ENCODE data around the gene ZNF662.

ZNF662 gene

DNA sequence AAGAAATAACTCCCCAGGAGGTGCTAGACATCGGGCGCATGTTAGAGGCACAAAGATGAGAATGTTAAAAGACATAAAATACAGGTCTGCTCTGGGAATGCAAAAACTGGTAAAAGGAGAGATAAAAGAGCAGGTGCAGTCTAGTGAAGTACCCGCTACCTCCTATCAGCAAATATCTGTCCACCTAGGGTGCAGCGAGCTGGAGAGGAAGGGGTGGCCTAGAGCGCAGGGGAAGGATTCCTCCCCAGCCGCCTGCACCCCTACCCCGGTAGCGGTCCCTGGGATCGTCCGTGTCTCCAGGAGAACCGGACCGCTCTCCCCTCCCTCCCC lies 237 bp upstream of the ZNF662 start:
- TF ChIP-seq SPI1 (IDR thresholded peaks at IDR 0.05; ENCODE audit: borderline replicate concordance, low read depth) (no peak), CTCF (IDR thresholded peaks at IDR 0.05; ENCODE audit: insufficient read depth, low read length) (no peak), GABPA (IDR thresholded peaks at IDR 0.05; ENCODE audit: low read depth) (no peak), POLR2AphosphoS5 (IDR thresholded peaks at IDR 0.05; ENCODE audit: low read depth) (no peak)
- TF ChIP-seq, protein P1, sequence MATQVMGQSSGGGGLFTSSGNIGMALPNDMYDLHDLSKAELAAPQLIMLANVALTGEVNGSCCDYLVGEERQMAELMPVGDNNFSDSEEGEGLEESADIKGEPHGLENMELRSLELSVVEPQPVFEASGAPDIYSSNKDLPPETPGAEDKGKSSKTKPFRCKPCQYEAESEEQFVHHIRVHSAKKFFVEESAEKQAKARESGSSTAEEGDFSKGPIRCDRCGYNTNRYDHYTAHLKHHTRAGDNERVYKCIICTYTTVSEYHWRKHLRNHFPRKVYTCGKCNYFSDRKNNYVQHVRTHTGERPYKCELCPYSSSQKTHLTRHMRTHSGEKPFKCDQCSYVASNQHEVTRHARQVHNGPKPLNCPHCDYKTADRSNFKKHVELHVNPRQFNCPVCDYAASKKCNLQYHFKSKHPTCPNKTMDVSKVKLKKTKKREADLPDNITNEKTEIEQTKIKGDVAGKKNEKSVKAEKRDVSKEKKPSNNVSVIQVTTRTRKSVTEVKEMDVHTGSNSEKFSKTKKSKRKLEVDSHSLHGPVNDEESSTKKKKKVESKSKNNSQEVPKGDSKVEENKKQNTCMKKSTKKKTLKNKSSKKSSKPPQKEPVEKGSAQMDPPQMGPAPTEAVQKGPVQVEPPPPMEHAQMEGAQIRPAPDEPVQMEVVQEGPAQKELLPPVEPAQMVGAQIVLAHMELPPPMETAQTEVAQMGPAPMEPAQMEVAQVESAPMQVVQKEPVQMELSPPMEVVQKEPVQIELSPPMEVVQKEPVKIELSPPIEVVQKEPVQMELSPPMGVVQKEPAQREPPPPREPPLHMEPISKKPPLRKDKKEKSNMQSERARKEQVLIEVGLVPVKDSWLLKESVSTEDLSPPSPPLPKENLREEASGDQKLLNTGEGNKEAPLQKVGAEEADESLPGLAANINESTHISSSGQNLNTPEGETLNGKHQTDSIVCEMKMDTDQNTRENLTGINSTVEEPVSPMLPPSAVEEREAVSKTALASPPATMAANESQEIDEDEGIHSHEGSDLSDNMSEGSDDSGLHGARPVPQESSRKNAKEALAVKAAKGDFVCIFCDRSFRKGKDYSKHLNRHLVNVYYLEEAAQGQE (IDR thresholded peaks at IDR 0.05; ENCODE audit: insufficient replicate concordance, low read depth) = no peak
- peaks cover 31% of the 10 kb centered on the region for H3K27me3 ChIP-seq (ENCODE audit: insufficient read depth, poor library complexity, severe bottlenecking)
- H3K4me3 ChIP-seq (replicated peaks; ENCODE audit: insufficient read depth, low read length) = no peak overlapping the region
- no peak overlapping the region for H3K27ac ChIP-seq (replicated peaks)
- no peak for DNase-seq (ENCODE audit: low read depth in 1 of 2, low spot score in 1 of 2)

DNA sequence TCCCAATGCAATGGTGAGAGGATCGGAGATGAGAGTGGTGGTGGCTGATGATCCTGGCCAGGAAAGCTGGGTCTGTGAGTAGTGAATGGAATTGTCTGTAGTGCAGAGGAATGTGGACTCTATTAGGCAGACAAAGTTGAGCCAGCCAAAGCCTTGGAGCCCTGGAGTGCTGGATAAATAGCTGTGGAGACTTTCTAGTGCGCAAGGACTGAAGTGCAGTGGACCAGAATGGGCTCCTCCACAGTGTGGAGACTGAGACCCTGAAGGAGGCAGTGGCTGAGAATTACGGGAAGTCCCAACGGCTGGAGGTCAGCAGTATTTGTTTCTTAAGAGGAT lies 874 bp downstream of the ZNF662 start:
- no peak for DNase-seq (ENCODE audit: low read depth in 1 of 2, low spot score in 1 of 2)
- peaks cover 31% of the 10 kb centered on the region for H3K27me3 ChIP-seq (ENCODE audit: insufficient read depth, poor library complexity, severe bottlenecking)
- no peak overlapping the region for H3K27ac ChIP-seq (replicated peaks)
- TF ChIP-seq, protein P1 (IDR thresholded peaks at IDR 0.05; ENCODE audit: insufficient replicate concordance, low read depth) = no peak
- TF ChIP-seq SPI1 (IDR thresholded peaks at IDR 0.05; ENCODE audit: borderline replicate concordance, low read depth) (no peak), POLR2AphosphoS5 (IDR thresholded peaks at IDR 0.05; ENCODE audit: low read depth) (no peak), CTCF (IDR thresholded peaks at IDR 0.05; ENCODE audit: insufficient read depth, low read length) (no peak), GABPA (IDR thresholded peaks at IDR 0.05; ENCODE audit: low read depth) (no peak)
- no peak overlapping the region for H3K4me3 ChIP-seq (replicated peaks; ENCODE audit: insufficient read depth, low read length)

DNA sequence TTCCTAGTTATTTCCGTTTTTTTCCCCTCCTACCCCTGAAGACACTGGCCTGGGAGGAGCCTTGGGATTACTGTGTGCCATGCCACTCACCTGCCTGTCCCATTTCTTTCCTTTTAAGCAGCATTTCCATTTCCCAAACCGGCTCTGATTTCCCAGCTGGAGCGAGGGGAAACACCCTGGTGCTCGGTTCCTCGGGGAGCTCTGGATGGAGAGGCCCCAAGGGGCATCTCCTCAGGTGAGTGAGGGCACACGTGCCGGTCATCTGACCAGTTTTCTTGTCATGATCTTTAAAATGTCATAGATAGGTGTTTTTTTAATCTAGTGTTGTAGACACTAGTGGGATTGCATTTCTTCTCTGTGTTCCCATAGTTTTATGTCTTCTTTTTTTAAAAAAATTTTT lies 2.7 kb downstream of the ZNF662 start:
- H3K4me3 ChIP-seq (replicated peaks; ENCODE audit: insufficient read depth, low read length) = no peak overlapping the region
- DNase-seq (ENCODE audit: low read depth in 1 of 2, low spot score in 1 of 2) = no peak
- no peak overlapping the region for H3K27ac ChIP-seq (replicated peaks)
- no peak for TF ChIP-seq GABPA (IDR thresholded peaks at IDR 0.05; ENCODE audit: low read depth)
- no peak for TF ChIP-seq SPI1 (IDR thresholded peaks at IDR 0.05; ENCODE audit: borderline replicate concordance, low read depth)
- TF ChIP-seq, protein P1 (IDR thresholded peaks at IDR 0.05; ENCODE audit: insufficient replicate concordance, low read depth) = no peak
- peaks cover 31% of the 10 kb centered on the region for H3K27me3 ChIP-seq (ENCODE audit: insufficient read depth, poor library complexity, severe bottlenecking)

GRCh38 chr3:42911551-42911950 lies 5.6 kb downstream of the ZNF662 start:
- no peak for DNase-seq (ENCODE audit: low read depth in 1 of 2, low spot score in 1 of 2)
- Histone ChIP-seq H3K27ac (replicated peaks) (no peak overlapping the region), H3K27me3 (ENCODE audit: insufficient read depth, poor library complexity, severe bottlenecking) (peaks cover 10% of the 10 kb centered on the region), H3K4me3 (replicated peaks; ENCODE audit: insufficient read depth, low read length) (no peak overlapping the region)
- TF ChIP-seq, protein P1 (IDR thresholded peaks at IDR 0.05; ENCODE audit: insufficient replicate concordance, low read depth) = no peak
- TF ChIP-seq CTCF (IDR thresholded peaks at IDR 0.05; ENCODE audit: insufficient read depth, low read length) (no peak), POLR2AphosphoS5 (IDR thresholded peaks at IDR 0.05; ENCODE audit: low read depth) (no peak), SPI1 (IDR thresholded peaks at IDR 0.05; ENCODE audit: borderline replicate concordance, low read depth) (no peak), GABPA (IDR thresholded peaks at IDR 0.05; ENCODE audit: low read depth) (no peak)

Measured in HL-60 (cell line).